ENCODE measurements around the gene C22orf23. TPM values are rescaled to one million over a fixed set of nuclear protein-coding genes. Genes with fewer than 3 reads are reported as not detected.
"Not testable (repeated sequence)": the region's sequence is repeated elsewhere in the genome, so short reads cannot be mapped to it uniquely, and the experiment has no call there.

Gene C22orf23
- polyA plus RNA-seq, 1 donor (not counting 4 experiments of a cell fraction or from before 2014, with no cell fraction given) = not detected

- dilution Hi-C loops (cut with MboI; ENCODE audit: extremely low pct_ligation_motif_present, low sequenced_read_pairs); DNase-seq (ENCODE audit: low read depth, low spot score); H3K27me3 ChIP-seq (ENCODE audit: control insufficient read depth, extremely low read depth, insufficient read depth, low read length): not testable (repeated sequence)
Measured at GRCh38 chr22:37944423-37944822, 9.0 kb downstream of the C22orf23 start.

GRCh38 chr22:37943825-37944198 is 9.6 kb downstream of the C22orf23 start:
- no peak overlapping the region for H2AFZ ChIP-seq (ENCODE audit: control insufficient read depth, low read length)
- H3K4me3 ChIP-seq (ENCODE audit: control insufficient read depth in 2 of 3, extremely low read depth in 1 of 3, insufficient read depth in 2 of 3, low read depth in 1 of 3, low read length in 3 of 3) = no peak overlapping the region
- H4K20me1 ChIP-seq (ENCODE audit: control insufficient read depth, extremely low read depth, insufficient read depth, low read length) = peaks cover 14% of the 10 kb centered on the region
- H3K27ac ChIP-seq (ENCODE audit: control insufficient read depth, insufficient read depth, low read length) = no peak overlapping the region
- dilution Hi-C loops (cut with MboI; ENCODE audit: extremely low pct_ligation_motif_present, low sequenced_read_pairs) = no loop called here
- H3K9me1 ChIP-seq (ENCODE audit: control insufficient read depth, extremely low read depth, insufficient read depth, low read length) = no peaks in the 10 kb centered on the region
- TF ChIP-seq CTCF (optimal IDR thresholded peaks at IDR 0.05 in 1 of 3, IDR thresholded peaks at IDR 0.05 in 1 of 3, conservative IDR thresholded peaks at IDR 0.05 in 1 of 3; ENCODE audit: extremely low read depth in 1 of 3, insufficient read depth in 2 of 3, low read length in 3 of 3) (no peak), EZH2 (IDR thresholded peaks at IDR 0.05; ENCODE audit: low read length) (no peak)
- H3K4me2 ChIP-seq (ENCODE audit: control insufficient read depth, extremely low read depth, insufficient read depth, low read depth, low read length) = no peak overlapping the region
- DNase-seq (ENCODE audit: low read depth, low spot score) = no peak
- no peaks in the 10 kb centered on the region for H3K79me2 ChIP-seq (ENCODE audit: control insufficient read depth, insufficient read depth, low read length)
- no peaks in the 10 kb centered on the region for H3K27me3 ChIP-seq (ENCODE audit: control insufficient read depth, extremely low read depth, insufficient read depth, low read length)
- no peaks in the 10 kb centered on the region for H3K9me3 ChIP-seq (ENCODE audit: control insufficient read depth, low read depth, low read length)
- H3K4me1 ChIP-seq (ENCODE audit: control insufficient read depth, extremely low read depth, insufficient read depth, low read length) = no peaks in the 10 kb centered on the region
- H3K36me3 ChIP-seq (ENCODE audit: control insufficient read depth in 2 of 2, extremely low read depth in 1 of 2, insufficient read depth in 2 of 2, low read length in 2 of 2) = peaks cover 34 to 37% of the 10 kb centered on the region in 2 experiments
- H3K9ac ChIP-seq (ENCODE audit: control insufficient read depth, extremely low read depth, insufficient read depth, low read length) = no peak overlapping the region
- FAIRE-seq = no peak

More at GRCh38 chr22:37944423-37944822, 9.0 kb downstream of the C22orf23 start:
- Histone ChIP-seq H3K36me3 (ENCODE audit: control insufficient read depth in 2 of 2, extremely low read depth in 1 of 2, insufficient read depth in 2 of 2, low read length in 2 of 2) (peaks cover 31 to 37% of the 10 kb centered on the region in 2 experiments), H4K20me1 (ENCODE audit: control insufficient read depth, extremely low read depth, insufficient read depth, low read length) (peaks cover 14% of the 10 kb centered on the region)
- H3K79me2 ChIP-seq (ENCODE audit: control insufficient read depth, insufficient read depth, low read length); H3K4me3 ChIP-seq (ENCODE audit: control insufficient read depth in 2 of 3, extremely low read depth in 1 of 3, insufficient read depth in 2 of 3, low read depth in 1 of 3, low read length in 3 of 3); H3K9ac ChIP-seq (ENCODE audit: control insufficient read depth, extremely low read depth, insufficient read depth, low read length); H2AFZ ChIP-seq (ENCODE audit: control insufficient read depth, low read length); H3K4me2 ChIP-seq (ENCODE audit: control insufficient read depth, extremely low read depth, insufficient read depth, low read depth, low read length); H3K9me1 ChIP-seq (ENCODE audit: control insufficient read depth, extremely low read depth, insufficient read depth, low read length); H3K27ac ChIP-seq (ENCODE audit: control insufficient read depth, insufficient read depth, low read length); H3K4me1 ChIP-seq (ENCODE audit: control insufficient read depth, extremely low read depth, insufficient read depth, low read length); H3K9me3 ChIP-seq (ENCODE audit: control insufficient read depth, low read depth, low read length); FAIRE-seq: not testable (repeated sequence)

GRCh38 chr22:37943136-37943824 is 10.1 kb downstream of the C22orf23 start:
- Histone ChIP-seq H3K36me3 (ENCODE audit: control insufficient read depth in 2 of 2, extremely low read depth in 1 of 2, insufficient read depth in 2 of 2, low read length in 2 of 2) (peaks cover 34 to 37% of the 10 kb centered on the region in 2 experiments), H3K9ac (ENCODE audit: control insufficient read depth, extremely low read depth, insufficient read depth, low read length) (no peak overlapping the region), H3K27ac (ENCODE audit: control insufficient read depth, insufficient read depth, low read length) (no peak overlapping the region), H3K9me1 (ENCODE audit: control insufficient read depth, extremely low read depth, insufficient read depth, low read length) (no peaks in the 10 kb centered on the region), H3K4me3 (ENCODE audit: control insufficient read depth in 2 of 3, extremely low read depth in 1 of 3, insufficient read depth in 2 of 3, low read depth in 1 of 3, low read length in 3 of 3) (no peak overlapping the region), H3K79me2 (ENCODE audit: control insufficient read depth, insufficient read depth, low read length) (no peaks in the 10 kb centered on the region), H3K4me1 (ENCODE audit: control insufficient read depth, extremely low read depth, insufficient read depth, low read length) (no peaks in the 10 kb centered on the region), H3K9me3 (ENCODE audit: control insufficient read depth, low read depth, low read length) (no peaks in the 10 kb centered on the region), H2AFZ (ENCODE audit: control insufficient read depth, low read length) (no peak overlapping the region), H3K27me3 (ENCODE audit: control insufficient read depth, extremely low read depth, insufficient read depth, low read length) (no peaks in the 10 kb centered on the region), H3K4me2 (ENCODE audit: control insufficient read depth, extremely low read depth, insufficient read depth, low read depth, low read length) (no peak overlapping the region), H4K20me1 (ENCODE audit: control insufficient read depth, extremely low read depth, insufficient read depth, low read length) (peaks cover 14% of the 10 kb centered on the region)
- DNase-seq (ENCODE audit: low read depth, low spot score) (no peak), FAIRE-seq (no peak)
- TF ChIP-seq CTCF (optimal IDR thresholded peaks at IDR 0.05 in 1 of 3, IDR thresholded peaks at IDR 0.05 in 1 of 3, conservative IDR thresholded peaks at IDR 0.05 in 1 of 3; ENCODE audit: extremely low read depth in 1 of 3, insufficient read depth in 2 of 3, low read length in 3 of 3) (no peak), EZH2 (IDR thresholded peaks at IDR 0.05; ENCODE audit: low read length) (no peak)
- dilution Hi-C loops (cut with MboI; ENCODE audit: extremely low pct_ligation_motif_present, low sequenced_read_pairs) = no loop called here
